GM18519 (cell line): ENCODE data around the gene C1QA.
"Not testable (repeated sequence)": the region's sequence is repeated elsewhere in the genome, so short reads cannot be mapped to it uniquely, and the experiment has no call there.

ENCODE experiments used
- ATAC-seq: cut with Tn5 transposase; IDR thresholded peaks from one replicate; pipeline ENCODE4 v1.9.1; 2021; ENCODE audit warnings: mild to moderate bottlenecking, moderate library complexity; ENCODE audit not compliant: unreplicated experiment, low FRiP score

Gene C1QA

DNA sequence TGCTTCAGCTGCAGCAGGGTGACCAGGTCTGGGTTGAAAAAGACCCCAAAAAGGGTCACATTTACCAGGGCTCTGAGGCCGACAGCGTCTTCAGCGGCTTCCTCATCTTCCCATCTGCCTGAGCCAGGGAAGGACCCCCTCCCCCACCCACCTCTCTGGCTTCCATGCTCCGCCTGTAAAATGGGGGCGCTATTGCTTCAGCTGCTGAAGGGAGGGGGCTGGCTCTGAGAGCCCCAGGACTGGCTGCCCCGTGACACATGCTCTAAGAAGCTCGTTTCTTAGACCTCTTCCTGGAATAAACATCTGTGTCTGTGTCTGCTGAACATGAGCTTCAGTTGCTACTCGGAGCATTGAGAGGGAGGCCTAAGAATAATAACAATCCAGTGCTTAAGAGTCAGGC, 2.9 kb downstream of the C1QA start:
- ATAC-seq, result no peak

DNA sequence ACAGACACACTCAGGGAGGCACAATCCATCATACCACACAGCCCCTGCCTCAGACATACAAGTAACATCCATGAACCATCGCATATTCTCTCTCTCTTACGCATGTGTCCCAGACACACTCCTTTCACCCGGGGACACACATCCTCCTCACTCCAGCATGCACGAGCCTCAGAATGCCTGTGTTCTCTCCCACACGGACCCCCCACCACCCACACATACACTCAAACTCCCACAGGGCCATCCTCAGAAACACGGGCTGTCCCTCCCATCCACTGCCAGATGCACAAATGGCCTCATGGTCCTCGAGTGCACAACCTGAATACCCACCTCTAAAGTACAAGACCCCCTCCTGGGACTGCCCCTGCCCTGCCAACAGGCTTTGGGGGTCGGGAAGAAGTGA, 4.8 kb downstream of the C1QA start:
- no peak for ATAC-seq

DNA sequence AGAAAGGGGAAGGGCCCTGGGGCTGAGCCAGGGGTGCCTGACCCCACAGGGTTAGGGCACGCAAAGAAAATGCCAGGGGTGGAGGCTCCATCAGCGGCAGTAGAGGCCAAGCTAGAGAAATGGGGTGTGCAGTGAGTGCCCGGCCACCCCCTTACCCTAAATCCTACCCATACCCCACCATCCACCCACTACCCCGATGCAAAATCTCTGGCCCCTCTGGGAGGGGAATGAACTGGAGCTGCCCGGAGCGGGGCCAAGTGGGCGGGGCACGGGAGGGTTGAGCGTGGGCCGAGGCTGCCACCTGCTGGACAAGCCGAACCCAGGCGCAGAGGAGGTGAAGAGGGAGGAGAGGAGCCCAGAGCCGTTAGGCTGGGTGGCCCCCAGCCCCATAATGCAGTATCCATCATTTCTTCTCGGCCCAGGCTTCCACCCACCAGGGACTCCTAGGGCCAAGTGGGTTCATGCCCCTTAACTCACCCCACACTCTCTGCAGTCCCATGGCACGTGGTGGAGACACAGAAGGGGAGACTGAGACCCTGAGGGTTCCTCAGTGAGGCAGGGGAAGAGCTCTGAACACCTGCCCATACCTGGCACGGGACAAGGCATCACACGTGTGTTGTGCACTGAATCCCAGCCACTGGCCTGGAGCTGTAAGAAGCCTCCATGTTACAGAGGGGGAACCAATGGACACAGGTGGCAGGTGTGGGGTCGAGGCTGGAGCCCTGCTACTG, 5.6 kb downstream of the C1QA start:
- ATAC-seq, result no peak

- ATAC-seq, result no peak
These were observed 7.0 kb downstream of the C1QA start, which contains the start of gene C1QC for GRCh38 chr1:22643381-22643780. C1QC (plus strand) TSS chr1:22643633; CDS start chr1:22644024, 391 bp downstream.

DNA sequence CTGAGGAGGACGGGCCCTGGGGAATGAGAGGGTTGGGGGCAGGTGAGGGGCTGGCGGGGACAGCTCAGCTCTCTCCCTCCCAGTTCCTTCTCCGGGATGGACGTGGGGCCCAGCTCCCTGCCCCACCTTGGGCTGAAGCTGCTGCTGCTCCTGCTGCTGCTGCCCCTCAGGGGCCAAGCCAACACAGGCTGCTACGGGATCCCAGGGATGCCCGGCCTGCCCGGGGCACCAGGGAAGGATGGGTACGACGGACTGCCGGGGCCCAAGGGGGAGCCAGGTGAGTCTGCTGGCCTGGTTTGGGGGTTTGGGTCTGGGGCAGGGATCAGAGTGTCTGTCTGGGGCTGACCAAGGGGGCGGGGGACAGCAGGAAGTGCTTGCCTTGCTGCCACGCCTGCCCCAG, 7.5 kb downstream of the C1QA start:
- no peak for ATAC-seq

DNA sequence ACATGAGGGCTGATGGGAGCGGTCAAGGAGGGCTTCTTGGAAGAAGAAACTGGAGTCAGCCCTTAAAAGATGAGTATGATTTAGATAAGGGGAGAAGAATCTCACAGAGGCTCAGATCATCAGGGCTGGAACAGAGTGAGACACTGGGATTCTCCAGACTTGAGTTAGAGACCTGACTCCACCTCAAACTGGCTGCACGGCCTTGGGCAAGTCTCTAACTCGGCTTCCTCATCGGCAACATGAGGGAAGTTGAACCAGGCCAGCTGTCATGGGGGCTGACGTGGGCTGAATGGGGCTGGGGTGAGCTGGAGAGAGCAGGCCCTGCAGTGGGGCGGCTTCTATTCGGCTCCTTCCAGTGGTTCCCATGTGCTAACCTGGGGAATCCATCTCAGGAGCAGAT, 9.5 kb downstream of the C1QA start:
- ATAC-seq, result no peak

GRCh38 chr1:22646384-22646783, 10.0 kb downstream of the C1QA start:
- ATAC-seq, result no peak

DNA sequence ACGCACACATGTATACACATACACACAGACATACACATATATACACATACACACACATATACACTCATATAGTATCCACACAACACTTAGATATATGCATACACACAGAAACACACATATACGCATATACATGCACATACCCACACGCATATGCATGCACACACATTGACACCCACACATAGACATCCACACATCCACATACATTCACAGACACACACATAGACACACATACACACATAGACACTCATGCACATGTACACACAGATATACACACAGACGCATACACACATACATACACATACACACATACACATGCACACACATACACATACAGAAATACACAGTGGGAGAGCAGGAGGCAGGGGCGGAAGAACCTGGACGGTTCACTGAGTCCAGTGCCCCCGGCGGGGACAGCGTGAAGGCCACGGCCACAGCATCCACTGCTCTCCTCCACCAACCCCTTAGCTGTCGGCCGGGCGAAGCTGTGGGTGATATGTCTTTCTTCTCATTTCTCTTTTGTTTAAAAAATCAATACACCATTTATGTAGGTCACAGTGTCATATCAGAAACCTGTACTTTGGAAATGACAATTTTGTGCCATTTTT, 13.8 kb downstream of the C1QA start:
- no peak for ATAC-seq

GRCh38 chr1:22651941-22652856, 15.8 kb downstream of the C1QA start:
- ATAC-seq, result no peak

DNA sequence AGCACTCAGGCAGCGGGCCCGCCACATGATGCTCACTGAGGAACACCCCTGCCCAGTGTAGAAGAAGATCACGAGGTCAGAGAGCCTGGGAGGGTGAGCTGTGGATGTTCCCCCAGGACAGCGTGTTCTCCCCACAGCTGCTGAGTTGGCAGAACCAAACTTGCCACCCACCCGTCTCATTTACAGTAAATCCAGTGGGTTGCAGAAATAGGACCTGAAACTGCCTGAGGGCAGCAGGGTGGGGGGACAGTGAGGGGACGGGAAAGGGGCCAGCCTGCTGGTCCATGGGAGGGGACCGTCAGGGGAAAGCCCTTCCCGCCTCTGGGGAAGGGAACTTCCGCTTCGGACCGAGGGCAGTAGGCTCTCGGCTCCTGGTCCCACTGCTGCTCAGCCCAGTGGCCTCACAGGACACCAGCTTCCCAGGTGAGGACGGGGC, 16.5 kb downstream of the C1QA start, which contains the start of gene C1QB:
Gene C1QB, plus strand, starts transcription at position 356 of the 436 bp plus-strand sequence. CDS start 6,227 bp downstream, outside the sequence.
- no peak for ATAC-seq

DNA sequence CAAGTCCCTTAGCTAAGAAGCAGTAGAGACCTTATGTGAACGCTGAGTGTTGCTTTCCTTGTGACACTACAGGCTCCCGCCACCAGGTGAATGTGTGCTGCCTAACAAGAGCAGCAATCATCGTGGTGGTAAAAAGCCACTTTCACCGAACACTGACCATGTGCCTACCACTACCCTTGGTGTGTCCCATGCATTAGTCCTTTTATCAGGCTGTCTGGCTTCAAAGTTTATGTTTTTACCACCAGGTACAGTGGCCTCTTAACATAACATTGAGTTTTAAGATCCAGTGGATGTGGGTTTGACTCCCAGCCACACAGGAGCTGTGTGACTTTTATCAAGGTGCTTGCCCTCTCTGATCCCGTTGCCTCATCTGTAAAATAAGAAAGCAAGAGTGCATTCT, 18.3 kb downstream of the C1QA start:
- no peak for ATAC-seq

GRCh38 chr1:22658385-22659163, 22.1 kb downstream of the C1QA start:
- no peak for ATAC-seq

- no peak for ATAC-seq
These were observed 24.4 kb downstream of the C1QA start for GRCh38 chr1:22660716-22661241.

GRCh38 chr1:22661880-22662279, 25.5 kb downstream of the C1QA start:
- no peak for ATAC-seq

DNA sequence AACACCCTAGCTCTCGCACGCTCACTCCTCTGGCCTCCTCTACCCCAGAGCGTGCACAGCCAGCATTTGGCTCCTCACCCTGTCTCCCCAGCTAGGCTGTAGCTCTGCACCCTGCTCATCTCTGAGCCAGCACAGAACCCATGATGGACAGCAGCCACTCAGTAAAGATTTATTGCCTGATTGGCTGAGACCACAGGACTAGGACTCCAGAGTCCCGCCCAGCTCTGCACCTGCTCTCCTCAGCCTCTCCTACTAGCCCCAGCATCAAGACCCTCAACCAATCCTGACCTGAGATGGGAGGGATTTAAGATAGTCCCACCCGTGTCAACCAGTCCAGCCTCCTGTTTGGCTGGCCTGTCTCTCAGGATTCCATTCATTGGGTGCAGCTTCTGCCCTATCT, 25.9 kb downstream of the C1QA start:
- no peak for ATAC-seq

GRCh38 chr1:22662986-22663408, 26.6 kb downstream of the C1QA start:
- ATAC-seq, result no peak

GRCh38 chr1:22665752-22666151, 29.3 kb downstream of the C1QA start:
- no peak for ATAC-seq

GRCh38 chr1:22666412-22666811, 30.0 kb downstream of the C1QA start:
- no peak for ATAC-seq

DNA sequence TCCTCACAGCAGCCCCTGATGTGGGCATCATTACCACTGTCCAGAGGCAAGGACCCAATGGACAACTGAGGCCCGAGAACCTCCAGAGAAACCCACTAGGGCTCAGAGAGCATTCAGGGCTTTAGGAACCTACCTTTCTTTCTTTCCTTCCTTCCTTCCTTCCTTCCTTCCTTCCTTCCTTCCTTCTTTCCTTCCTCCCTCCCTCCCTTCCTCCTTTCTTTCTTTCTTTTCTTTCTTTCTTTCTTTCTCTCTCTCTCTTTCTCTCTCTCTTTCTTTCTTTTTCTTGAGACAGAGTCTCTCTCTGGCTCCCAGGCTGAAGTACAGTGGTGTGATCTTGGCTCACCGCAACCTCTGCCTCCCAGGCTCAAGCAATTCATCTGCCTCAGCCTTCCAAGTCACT, 32.4 kb downstream of the C1QA start:
- ATAC-seq, result not testable (repeated sequence)

GRCh38 chr1:22670352-22670975, 34.0 kb downstream of the C1QA start:
- ATAC-seq, result no peak
